SU-DHL-6 (cell line): ENCODE data around the gene VGLL3.

Experiments used
- H2AFZ ChIP-seq: fragments of 200-600 bp; sonication (generic); 2 replicates; pipeline ENCODE4 v1.6.1; 2014; ENCODE audit warnings: low read depth, mild to moderate bottlenecking, moderate library complexity, mixed read lengths, antibody characterized with exemption, low read length; ENCODE audit not compliant: severe bottlenecking
- H3F3A ChIP-seq: fragments of 200-600 bp; shearing (Covaris generic); 2 replicates; pipeline ENCODE4 v1.6.0; 2016; ENCODE audit warnings: antibody characterized with exemption, mild to moderate bottlenecking; ENCODE audit not compliant: insufficient read depth
- H3K27ac ChIP-seq: fragments of 200-600 bp; sonication (generic); 2 replicates; pipeline ENCODE4 v1.5.1; 2016; ENCODE audit warnings: low read depth, mild to moderate bottlenecking, low read length, moderate library complexity, mixed read lengths
- H3K27me3 ChIP-seq: fragments of 200-600 bp; sonication (generic), shearing (Covaris generic); 2 replicates; pipeline ENCODE4 v1.6.0; 2014; ENCODE audit warnings: mild to moderate bottlenecking, low read length
- H3K36me3 ChIP-seq: fragments of 200-600 bp; sonication (generic); 2 replicates; pipeline ENCODE4 v1.6.1; 2014; ENCODE audit warnings: mild to moderate bottlenecking, low read length, mixed read lengths
- H3K4me2 ChIP-seq: fragments of 300-600, 200-600 bp; shearing (Covaris generic), sonication (generic); 2 replicates; pipeline ENCODE4 v1.6.0; 2014; ENCODE audit warnings: low read length, low read depth, mild to moderate bottlenecking; ENCODE audit not compliant: poor library complexity, severe bottlenecking
- H3K4me3 ChIP-seq: fragments of 200-600 bp; sonication (generic); 2 replicates; pipeline ENCODE4 v1.5.1; 2014; ENCODE audit warnings: antibody characterized with exemption, low read length, mild to moderate bottlenecking, mixed read lengths; ENCODE audit not compliant: insufficient read depth, poor library complexity, severe bottlenecking
- H3K79me2 ChIP-seq: fragments of 200-600 bp; sonication (generic); 2 replicates; pipeline ENCODE4 v1.6.1; 2014; ENCODE audit warnings: mild to moderate bottlenecking, low read length, moderate library complexity; ENCODE audit not compliant: insufficient read depth
- H3K9ac ChIP-seq: fragments of 200-600 bp; sonication (generic); 2 replicates; pipeline ENCODE4 v1.7.0; 2014; ENCODE audit warnings: mild to moderate bottlenecking, low read length
- H3K9me2 ChIP-seq: fragments of 200-600 bp; sonication (generic); replicated peaks from 2 replicates; pipeline ENCODE4 v1.6.1; 2014; ENCODE audit warnings: low read length; ENCODE audit not compliant: insufficient read depth
- H3K9me3 ChIP-seq: fragments of 200-600 bp; sonication (generic); 2 replicates; pipeline ENCODE4 v1.6.1; 2014; ENCODE audit warnings: low read length, mixed read lengths; ENCODE audit not compliant: insufficient read depth
- H4K20me1 ChIP-seq: fragments of 200-600 bp; sonication (generic); 2 replicates; pipeline ENCODE4 v1.6.1; 2014; ENCODE audit warnings: low read depth, mild to moderate bottlenecking, antibody characterized with exemption, low read length, moderate library complexity, mixed read lengths
- EZH2phosphoT487 ChIP-seq: fragments of 200-600 bp; sonication (generic), shearing (Covaris generic); conservative IDR thresholded peaks from 2 replicates; pipeline ENCODE4 v1.6.1; 2018; ENCODE audit warnings: mild to moderate bottlenecking, antibody characterized with exemption, low read length, moderate library complexity, mixed read lengths
- TF ChIP-seq, protein P1 (sequence below): fragments of 200-600 bp; sonication (generic); IDR thresholded peaks from one replicate; pipeline ENCODE4 v1.5.1; 2017; ENCODE audit warnings: antibody characterized with exemption, mild to moderate bottlenecking, low read length, moderate library complexity; ENCODE audit not compliant: insufficient read depth, poor library complexity, severe bottlenecking

The VGLL3 gene

DNA sequence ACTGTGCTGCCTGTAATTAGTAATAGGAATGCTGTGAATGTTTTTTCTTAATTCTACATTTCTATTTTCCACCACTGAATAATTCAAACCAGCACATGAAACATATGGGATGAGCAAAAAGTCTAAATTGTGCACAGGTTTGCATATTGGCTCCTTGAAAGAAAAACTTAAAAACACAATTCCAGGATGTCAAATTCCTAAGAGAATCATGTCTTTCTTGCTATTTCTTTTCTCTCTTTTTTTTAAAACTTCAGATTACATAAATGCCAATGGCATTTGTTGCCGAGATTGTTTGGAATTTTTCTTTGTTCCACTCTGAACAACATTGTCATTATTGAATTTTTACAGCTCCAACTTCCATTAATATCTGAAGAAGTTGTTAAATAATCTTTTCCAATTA, 60.8 kb downstream of the VGLL3 start:
- no peaks in the 10 kb centered on the region for H4K20me1 ChIP-seq
- no peaks in the 10 kb centered on the region for H3K9me3 ChIP-seq
- TF ChIP-seq, protein P1, sequence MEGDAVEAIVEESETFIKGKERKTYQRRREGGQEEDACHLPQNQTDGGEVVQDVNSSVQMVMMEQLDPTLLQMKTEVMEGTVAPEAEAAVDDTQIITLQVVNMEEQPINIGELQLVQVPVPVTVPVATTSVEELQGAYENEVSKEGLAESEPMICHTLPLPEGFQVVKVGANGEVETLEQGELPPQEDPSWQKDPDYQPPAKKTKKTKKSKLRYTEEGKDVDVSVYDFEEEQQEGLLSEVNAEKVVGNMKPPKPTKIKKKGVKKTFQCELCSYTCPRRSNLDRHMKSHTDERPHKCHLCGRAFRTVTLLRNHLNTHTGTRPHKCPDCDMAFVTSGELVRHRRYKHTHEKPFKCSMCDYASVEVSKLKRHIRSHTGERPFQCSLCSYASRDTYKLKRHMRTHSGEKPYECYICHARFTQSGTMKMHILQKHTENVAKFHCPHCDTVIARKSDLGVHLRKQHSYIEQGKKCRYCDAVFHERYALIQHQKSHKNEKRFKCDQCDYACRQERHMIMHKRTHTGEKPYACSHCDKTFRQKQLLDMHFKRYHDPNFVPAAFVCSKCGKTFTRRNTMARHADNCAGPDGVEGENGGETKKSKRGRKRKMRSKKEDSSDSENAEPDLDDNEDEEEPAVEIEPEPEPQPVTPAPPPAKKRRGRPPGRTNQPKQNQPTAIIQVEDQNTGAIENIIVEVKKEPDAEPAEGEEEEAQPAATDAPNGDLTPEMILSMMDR = no peak
- TF ChIP-seq EZH2phosphoT487 = no peak
- 0 out of 2 replicates have a peak, but pooled peaks cover 2% of the 10 kb centered on the region for H3K27me3 ChIP-seq
- H2AFZ ChIP-seq = no peak overlapping the region
- H3K27ac ChIP-seq = no peak overlapping the region
- no peak overlapping the region for H3K9ac ChIP-seq
- H3K79me2 ChIP-seq = no peaks in the 10 kb centered on the region
- no peaks in the 10 kb centered on the region for H3K36me3 ChIP-seq
- no peak overlapping the region for H3K4me3 ChIP-seq
- no peaks in the 10 kb centered on the region for H3K9me2 ChIP-seq
- no peaks in the 10 kb centered on the region for H3F3A ChIP-seq
- H3K4me2 ChIP-seq = no peak overlapping the region

DNA sequence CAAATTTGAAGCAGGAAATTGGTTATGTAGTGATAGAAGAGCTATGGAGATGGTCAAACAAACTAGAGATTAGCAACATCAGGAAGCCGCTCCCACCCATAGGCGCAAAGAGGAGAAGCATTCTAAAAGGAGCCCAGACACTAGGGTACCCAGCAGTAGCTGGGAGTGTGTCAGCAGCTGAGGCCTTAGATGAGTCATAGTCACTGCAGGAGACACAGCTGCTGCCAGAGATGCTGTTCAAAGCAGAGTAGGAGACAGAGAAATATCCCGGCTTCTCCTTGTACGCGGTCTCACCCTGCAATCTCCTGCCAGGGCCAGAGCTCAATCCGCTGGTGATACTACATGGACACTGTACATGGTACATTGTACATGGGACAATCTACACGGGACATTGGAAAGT, 61.9 kb downstream of the VGLL3 start:
- H3K27ac ChIP-seq = no peak overlapping the region
- no peak for TF ChIP-seq EZH2phosphoT487
- TF ChIP-seq, protein P1 = no peak
- H3F3A ChIP-seq = no peaks in the 10 kb centered on the region

DNA sequence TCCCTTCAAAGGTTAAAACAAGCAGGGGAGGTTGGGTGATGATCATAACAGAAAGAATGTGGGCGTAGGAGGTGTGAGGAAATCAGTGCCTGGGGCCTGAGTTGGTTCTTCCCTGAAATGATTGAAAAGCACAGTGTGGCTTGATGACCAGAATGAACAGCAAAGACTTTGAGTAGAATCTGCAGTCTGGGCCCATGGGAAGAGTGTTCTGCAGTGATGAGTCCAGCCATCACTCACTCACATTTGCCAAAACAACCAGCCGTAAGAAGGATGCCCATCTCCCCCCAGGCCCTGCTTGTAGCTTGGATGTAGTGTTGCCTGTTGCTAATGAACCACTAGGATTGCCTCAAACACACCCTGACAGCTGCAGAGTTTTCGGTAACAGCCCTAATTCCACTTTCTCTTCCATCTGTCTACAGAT, 67.9 kb downstream of the VGLL3 start:
- H3K9ac ChIP-seq = no peak overlapping the region
- no peaks in the 10 kb centered on the region for H4K20me1 ChIP-seq
- no peaks in the 10 kb centered on the region for H3K9me2 ChIP-seq
- H3K79me2 ChIP-seq = no peaks in the 10 kb centered on the region
- H2AFZ ChIP-seq = no peak overlapping the region
- H3K9me3 ChIP-seq = no peaks in the 10 kb centered on the region
- no peaks in the 10 kb centered on the region for H3F3A ChIP-seq
- no peaks in the 10 kb centered on the region for H3K36me3 ChIP-seq
- no peak overlapping the region for H3K4me3 ChIP-seq
- H3K4me2 ChIP-seq = no peak overlapping the region
- TF ChIP-seq, protein P1 = no peak
- TF ChIP-seq EZH2phosphoT487 = no peak
- no peak overlapping the region for H3K27ac ChIP-seq
- H3K27me3 ChIP-seq = no peaks in the 10 kb centered on the region

More for the DNA sequence above, 61.9 kb downstream of the VGLL3 start:
- Histone ChIP-seq H3K4me2 (no peak overlapping the region), H3K9me2 (no peaks in the 10 kb centered on the region), H3K9me3 (no peaks in the 10 kb centered on the region), H3K27me3 (0 out of 2 replicates have a peak, but pooled peaks cover 2% of the 10 kb centered on the region), H3K4me3 (no peak overlapping the region), H2AFZ (no peak overlapping the region), H3K36me3 (no peaks in the 10 kb centered on the region), H3K9ac (no peak overlapping the region), H3K79me2 (no peaks in the 10 kb centered on the region), H4K20me1 (no peaks in the 10 kb centered on the region)
